Astrocyte of the cerebellum (primary cell): Measurements from ENCODE around the gene MLPH.
A peak's percentile ranks its signal among the peaks of the same experiment; 100 is the strongest.

Experiments used
- DNase-seq: peaks from one replicate; pipeline ENCODE4 v3.0.0-alpha.2; 2011; ENCODE audit warnings: low read depth
- H3K4me3 ChIP-seq: 2 replicates; pipeline ENCODE4 v1.5.1; 2011; ENCODE audit warnings: mild to moderate bottlenecking, low read depth, low read length, moderate library complexity
- in situ Hi-C: cut with HindIII; loops from 2 replicates; pipeline ENCODE4 v1.10.0; 2017; ENCODE audit warnings: low sequenced_read_pairs
- TF ChIP-seq, protein P1 (sequence below): IDR thresholded peaks from 2 replicates; pipeline ENCODE4 v1.5.1; 2012; ENCODE audit warnings: low read length, low read depth, moderate library complexity, mild to moderate bottlenecking; ENCODE audit errors: missing control alignments

The MLPH gene

DNA sequence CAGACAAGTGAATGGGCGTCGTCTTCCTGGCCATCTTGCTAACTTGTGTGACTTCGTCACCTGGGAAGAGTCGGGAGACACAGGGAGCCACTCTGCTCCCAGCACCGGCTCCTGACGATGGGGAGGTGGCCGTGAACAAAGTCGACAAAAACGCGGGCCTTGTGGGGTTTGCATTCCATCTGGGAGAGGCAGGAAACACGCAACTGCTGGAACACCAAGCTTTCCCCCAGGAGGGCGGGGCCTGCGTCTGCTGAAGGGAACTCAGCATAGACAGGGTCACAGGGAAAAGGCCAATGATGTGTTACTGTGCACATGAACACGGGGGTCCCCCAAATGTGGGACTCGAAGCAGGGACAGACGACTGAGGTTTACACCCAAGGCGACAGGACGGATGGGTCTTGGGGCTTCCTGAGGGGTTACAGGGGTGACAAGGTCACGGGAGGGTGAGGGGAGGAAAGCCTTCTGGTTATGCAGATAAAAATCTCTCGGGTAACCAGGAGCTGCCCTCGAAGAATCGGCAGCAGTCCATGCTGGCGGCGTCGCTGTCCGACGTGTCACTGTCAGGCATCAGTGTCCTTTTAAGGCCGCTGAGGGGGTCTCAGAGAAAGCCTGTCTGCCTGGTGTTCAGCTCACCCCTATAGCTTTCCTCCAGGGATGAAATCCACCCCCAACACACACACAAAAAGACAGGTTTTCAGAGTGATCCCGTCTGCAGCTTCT is 51.1 kb downstream of the MLPH start:
- DNase-seq: no peak
- no peak overlapping the region for H3K4me3 ChIP-seq
- in situ Hi-C loops: no loop called here
- TF ChIP-seq, protein P1, sequence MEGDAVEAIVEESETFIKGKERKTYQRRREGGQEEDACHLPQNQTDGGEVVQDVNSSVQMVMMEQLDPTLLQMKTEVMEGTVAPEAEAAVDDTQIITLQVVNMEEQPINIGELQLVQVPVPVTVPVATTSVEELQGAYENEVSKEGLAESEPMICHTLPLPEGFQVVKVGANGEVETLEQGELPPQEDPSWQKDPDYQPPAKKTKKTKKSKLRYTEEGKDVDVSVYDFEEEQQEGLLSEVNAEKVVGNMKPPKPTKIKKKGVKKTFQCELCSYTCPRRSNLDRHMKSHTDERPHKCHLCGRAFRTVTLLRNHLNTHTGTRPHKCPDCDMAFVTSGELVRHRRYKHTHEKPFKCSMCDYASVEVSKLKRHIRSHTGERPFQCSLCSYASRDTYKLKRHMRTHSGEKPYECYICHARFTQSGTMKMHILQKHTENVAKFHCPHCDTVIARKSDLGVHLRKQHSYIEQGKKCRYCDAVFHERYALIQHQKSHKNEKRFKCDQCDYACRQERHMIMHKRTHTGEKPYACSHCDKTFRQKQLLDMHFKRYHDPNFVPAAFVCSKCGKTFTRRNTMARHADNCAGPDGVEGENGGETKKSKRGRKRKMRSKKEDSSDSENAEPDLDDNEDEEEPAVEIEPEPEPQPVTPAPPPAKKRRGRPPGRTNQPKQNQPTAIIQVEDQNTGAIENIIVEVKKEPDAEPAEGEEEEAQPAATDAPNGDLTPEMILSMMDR: no peak

DNA sequence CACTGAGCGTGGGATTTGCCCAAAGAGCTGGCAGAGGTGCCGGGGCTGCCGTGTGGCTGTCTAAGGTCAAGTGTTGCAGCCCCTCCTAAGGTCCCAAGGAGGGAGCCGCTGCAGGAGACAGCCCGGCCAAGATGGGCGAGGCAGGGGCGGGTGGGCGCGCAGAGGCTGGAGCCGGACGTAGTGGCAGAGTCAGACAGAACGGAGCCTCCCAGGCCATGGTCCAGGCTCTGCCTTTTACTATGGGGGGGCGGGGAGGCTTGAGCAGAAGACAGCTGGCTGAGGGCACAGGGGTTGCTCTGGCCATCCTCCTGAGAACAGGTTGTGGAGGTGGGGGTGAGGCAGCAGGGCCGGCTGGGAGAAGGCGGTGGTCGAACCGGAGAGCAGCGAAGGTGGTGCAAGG is 51.9 kb downstream of the MLPH start:
- no peak for DNase-seq
- in situ Hi-C loops: no loop called here
- no peak overlapping the region for H3K4me3 ChIP-seq
- TF ChIP-seq, protein P1: no peak

DNA sequence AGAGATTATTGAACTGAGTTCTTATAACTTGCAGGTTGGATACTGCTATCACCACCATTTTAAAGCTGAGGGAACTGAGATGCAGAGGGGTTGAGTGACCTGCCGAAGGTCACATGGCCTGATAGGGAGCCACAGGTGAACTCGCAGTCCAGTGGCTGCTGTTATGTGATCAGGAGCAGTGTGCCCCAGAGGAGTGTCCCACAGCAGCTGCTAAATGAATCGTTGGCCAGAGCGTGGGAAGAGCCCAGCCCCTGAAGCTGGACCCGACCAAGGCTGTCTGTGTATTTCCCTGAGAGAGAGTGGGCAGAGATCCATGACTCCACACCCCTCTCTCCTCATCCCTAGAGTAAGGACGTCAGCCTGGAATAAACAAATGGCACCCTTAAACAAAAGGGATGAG is 52.6 kb downstream of the MLPH start:
- TF ChIP-seq, protein P1: no peak
- no peak overlapping the region for H3K4me3 ChIP-seq
- no peak for DNase-seq
- in situ Hi-C loops: no loop called here

DNA sequence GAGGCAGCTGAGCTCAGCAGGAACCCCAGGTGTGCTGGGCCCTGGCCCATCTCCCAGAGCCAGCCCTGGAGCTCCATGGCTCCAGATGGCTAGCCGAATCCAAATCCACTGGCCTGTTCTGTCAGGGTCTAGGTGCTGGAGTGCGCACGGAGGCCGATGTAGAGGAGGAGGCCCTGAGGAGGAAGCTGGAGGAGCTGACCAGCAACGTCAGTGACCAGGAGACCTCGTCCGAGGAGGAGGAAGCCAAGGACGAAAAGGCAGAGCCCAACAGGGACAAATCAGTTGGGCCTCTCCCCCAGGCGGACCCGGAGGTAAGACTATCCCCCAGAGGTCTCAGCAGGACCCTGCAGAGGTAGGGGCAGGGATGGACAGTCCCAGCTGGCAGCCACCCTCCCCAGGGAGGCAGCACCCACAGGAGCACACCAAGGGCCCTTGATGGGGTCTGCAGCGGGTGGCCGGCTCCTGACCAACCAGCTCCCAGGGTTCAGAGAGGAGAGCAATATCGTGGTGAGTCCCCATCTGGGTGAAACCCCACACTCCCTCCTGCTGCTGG is 53.2 kb downstream of the MLPH start:
- DNase-seq: no peak
- H3K4me3 ChIP-seq: no peak overlapping the region
- TF ChIP-seq, protein P1: no peak
- in situ Hi-C loops: no loop called here

GRCh38 chr2:237540823-237541222 is 53.8 kb downstream of the MLPH start:
- peak; percentile 5 for DNase-seq
- TF ChIP-seq, protein P1: no peak
- in situ Hi-C loops: no loop called here
- H3K4me3 ChIP-seq: no peak overlapping the region

DNA sequence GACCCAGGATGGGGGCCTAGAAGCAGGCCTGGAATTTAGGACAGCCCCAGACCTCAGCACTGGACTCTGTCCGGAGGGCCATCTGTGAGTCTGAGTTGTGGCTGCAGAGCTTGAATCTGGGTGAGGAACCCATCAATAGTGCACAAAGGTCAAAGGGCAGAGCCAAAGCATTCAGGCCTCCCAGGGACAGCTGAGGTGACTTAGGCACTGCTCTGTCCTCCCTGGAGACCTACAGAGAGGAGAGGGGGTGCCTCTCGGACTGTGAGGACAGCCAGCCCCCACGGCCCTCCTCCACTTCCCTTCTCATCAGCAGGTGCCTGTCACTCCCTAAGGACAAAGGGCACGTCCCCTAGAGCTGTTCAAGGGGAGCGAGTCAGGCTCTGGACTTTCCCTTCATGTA is 54.2 kb downstream of the MLPH start:
- no peak overlapping the region for H3K4me3 ChIP-seq
- TF ChIP-seq, protein P1: no peak
- in situ Hi-C loops: no loop called here
- DNase-seq: no peak
